ENCODE measurements around the gene ZNF668.

Gene ZNF668

GRCh38 chr16:31073970-31074813 lies at the start of gene ZNF668, which contains the start of gene ZNF646:
TSS of gene ZNF668 (minus strand) at chr16:31074240. CDS start at chr16:31064459, 9,781 bp downstream.
TSS of gene ZNF646 (plus strand) at chr16:31074422. CDS start at chr16:31076325, 1,903 bp downstream.
- peak; percentile 94 for DNase-seq

DNA sequence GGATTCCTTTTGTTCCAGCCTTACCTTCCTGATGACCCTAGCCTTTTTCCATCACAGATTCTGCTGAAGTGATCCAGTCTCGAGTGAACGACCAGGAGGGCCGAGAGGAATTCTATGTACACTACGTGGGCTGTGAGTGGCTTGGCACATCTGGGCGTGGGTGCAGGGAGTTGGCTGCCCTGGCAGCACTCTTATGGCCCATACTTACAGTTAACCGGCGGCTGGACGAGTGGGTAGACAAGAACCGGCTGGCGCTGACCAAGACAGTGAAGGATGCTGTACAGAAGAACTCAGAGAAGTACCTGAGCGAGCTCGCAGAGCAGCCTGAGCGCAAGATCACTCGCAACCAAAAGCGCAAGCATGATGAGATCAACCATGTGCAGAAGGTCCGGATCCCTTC lies 46.1 kb upstream of the ZNF668 start:
- DNase-seq: no peak

GRCh38 chr16:31118223-31119155 lies 44.4 kb upstream of the ZNF668 start:
- DNase-seq: no peak

GRCh38 chr16:31117384-31118222 lies 43.6 kb upstream of the ZNF668 start, which contains the start of gene KAT8:
TSS of gene KAT8 (plus strand) at chr16:31117664. CDS start at chr16:31117682, 18 bp downstream.
- DNase-seq: peak; percentile 70

DNA sequence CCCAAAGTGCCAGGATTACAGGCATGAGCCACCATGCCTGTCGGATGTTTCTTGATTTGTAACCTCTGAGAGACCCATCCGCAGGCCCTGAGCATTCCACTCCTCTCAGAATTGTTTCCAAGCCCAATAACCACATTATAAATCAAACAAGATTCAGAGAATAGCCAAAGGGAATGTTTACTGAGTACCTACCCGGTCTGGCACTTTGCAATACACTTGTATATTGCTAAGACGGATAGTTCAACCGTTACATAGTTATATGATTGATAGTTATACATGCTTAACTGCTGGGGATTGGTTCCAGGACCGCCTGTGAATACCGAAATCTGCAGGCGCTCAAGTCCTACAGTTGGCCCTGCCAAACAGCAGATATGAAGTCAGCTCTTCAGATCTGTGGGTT lies 40.4 kb upstream of the ZNF668 start:
- no peak for DNase-seq

- no peak for DNase-seq
Observed at GRCh38 chr16:31113121-31114120, 39.4 kb upstream of the ZNF668 start.

- DNase-seq: no peak
Observed at GRCh38 chr16:31112711-31113110, 38.7 kb upstream of the ZNF668 start.

DNA sequence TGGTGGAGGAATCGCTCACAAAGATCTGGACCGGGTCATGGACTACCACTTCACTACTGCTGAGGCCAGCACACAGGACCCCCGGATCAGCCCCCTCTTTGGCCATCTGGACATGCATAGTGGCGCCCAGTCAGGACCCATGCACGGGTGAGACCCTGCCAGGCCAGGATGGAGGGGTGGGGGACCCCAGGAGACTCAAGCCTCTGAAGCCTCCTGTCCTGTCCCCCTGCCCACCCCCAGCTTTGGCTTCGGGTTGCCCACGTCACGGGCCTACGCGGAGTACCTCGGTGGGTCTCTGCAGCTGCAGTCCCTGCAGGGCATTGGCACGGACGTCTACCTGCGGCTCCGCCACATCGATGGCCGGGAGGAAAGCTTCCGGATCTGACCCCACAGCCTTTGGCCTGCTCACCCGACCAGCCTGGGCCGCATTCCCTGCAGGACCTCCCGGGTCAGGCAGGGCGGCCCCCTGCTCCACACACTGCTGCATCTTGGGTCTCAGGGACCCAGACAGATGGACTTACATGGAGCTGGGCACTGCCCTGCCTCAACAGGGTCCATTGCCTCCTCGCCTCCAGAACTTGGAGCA lies 37.9 kb upstream of the ZNF668 start:
- no peak for DNase-seq

- no peak for DNase-seq
Observed at GRCh38 chr16:31110106-31111034, 36.3 kb upstream of the ZNF668 start.

- no peak for DNase-seq
Observed at GRCh38 chr16:31109622-31110021, 35.6 kb upstream of the ZNF668 start.

- DNase-seq: no peak
Observed at GRCh38 chr16:31108794-31109558, 34.9 kb upstream of the ZNF668 start.

GRCh38 chr16:31108035-31108793 lies 34.2 kb upstream of the ZNF668 start, which contains the start of gene BCKDK:
TSS of gene BCKDK (plus strand) at chr16:31108386. CDS start at chr16:31109224, 838 bp downstream.
- DNase-seq: peak; percentile 38

DNA sequence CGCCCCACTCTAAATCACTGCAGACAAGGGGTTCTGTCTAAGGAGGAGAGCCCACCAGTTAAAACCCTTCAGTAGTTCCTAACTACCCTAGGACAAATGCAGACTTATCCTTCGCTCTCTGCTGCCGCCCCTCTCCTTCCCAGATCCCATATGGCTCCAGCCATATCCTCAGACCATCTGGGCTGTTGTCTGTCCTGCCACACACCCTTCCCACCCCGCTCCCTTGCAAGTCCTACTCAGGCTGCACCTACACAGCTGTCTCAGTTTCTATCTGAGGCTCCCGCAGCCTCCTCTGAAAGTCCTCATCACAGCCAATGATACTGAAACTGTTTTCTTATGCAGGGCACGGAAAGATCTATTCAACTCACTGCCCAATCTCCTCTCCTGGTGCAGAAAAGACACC lies 33.4 kb upstream of the ZNF668 start:
- DNase-seq: peak; percentile 75

GRCh38 chr16:31106509-31107464 lies 32.7 kb upstream of the ZNF668 start:
- no peak for DNase-seq

DNA sequence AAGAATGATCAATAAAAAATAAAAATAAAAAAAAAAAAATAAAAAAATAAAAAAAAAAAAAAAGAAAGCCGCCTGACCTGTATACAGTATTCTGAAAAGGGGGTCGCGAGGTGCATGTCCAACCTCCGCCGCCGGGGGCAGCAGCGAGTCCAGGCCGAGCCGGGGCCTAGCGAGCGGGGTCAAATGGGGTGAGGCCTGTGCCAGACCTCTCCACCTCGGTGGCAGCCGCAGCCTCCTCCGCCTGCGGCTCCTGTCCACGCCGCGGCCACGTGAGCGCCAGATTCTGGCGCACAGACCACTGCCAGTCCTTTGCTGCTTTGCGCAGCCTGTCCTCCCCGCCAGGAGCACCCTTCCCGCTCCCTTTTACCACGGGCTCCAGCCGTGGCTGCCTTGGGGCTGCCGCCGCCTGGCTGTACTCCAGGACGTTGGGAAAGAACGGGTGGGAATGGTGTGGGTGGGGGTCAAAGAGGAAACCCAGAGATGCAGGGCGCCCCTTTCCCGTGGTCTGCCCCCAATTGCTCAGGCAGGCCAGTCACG lies 31.7 kb upstream of the ZNF668 start:
- DNase-seq: no peak

Measured in NCI-H524 treated with DMSO at 0.1 percent for 48 hours (cell line).